ENCODE data around the gene TCL1A. TPM values are rescaled to one million over a fixed set of nuclear protein-coding genes. Genes with fewer than 3 reads are reported as not detected.

The TCL1A gene
- total RNA-seq, 4 donors from 2014 or later = 3.2 to 14.9 TPM; not detected in 2

DNA sequence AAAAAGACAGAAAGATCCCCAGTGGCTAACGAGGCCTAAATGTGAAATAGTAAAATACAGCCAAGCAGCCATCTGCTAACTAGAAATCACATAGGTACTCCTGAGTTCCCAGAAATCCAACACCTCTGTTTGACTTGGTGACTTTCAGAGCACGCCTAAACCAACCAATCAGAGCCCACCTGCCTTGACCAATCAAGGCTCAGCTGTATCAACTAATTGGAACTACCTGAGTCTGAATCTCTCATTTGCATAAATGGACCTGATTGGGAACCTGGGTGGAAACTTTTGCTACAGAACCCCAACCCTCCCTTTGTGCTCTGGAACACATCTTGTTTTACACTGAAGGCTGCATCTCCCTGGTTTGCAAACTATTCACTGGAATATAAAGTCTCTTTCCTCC lies 32.8 kb downstream of the TCL1A start:
- Histone ChIP-seq H3K27ac (no peak overlapping the region), H3K9me3 (no peaks in the 10 kb centered on the region), H3K4me3 (no peak overlapping the region), H3K4me1 (no peaks in the 10 kb centered on the region), H3K36me3 (no peaks in the 10 kb centered on the region), H3K27me3 (no peaks in the 10 kb centered on the region)
- TF ChIP-seq POLR2A (IDR thresholded peaks at IDR 0.05) = no peak
- TF ChIP-seq, protein P1, sequence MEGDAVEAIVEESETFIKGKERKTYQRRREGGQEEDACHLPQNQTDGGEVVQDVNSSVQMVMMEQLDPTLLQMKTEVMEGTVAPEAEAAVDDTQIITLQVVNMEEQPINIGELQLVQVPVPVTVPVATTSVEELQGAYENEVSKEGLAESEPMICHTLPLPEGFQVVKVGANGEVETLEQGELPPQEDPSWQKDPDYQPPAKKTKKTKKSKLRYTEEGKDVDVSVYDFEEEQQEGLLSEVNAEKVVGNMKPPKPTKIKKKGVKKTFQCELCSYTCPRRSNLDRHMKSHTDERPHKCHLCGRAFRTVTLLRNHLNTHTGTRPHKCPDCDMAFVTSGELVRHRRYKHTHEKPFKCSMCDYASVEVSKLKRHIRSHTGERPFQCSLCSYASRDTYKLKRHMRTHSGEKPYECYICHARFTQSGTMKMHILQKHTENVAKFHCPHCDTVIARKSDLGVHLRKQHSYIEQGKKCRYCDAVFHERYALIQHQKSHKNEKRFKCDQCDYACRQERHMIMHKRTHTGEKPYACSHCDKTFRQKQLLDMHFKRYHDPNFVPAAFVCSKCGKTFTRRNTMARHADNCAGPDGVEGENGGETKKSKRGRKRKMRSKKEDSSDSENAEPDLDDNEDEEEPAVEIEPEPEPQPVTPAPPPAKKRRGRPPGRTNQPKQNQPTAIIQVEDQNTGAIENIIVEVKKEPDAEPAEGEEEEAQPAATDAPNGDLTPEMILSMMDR (IDR thresholded peaks at IDR 0.05) = no peak
- DNase-seq = no peak

DNA sequence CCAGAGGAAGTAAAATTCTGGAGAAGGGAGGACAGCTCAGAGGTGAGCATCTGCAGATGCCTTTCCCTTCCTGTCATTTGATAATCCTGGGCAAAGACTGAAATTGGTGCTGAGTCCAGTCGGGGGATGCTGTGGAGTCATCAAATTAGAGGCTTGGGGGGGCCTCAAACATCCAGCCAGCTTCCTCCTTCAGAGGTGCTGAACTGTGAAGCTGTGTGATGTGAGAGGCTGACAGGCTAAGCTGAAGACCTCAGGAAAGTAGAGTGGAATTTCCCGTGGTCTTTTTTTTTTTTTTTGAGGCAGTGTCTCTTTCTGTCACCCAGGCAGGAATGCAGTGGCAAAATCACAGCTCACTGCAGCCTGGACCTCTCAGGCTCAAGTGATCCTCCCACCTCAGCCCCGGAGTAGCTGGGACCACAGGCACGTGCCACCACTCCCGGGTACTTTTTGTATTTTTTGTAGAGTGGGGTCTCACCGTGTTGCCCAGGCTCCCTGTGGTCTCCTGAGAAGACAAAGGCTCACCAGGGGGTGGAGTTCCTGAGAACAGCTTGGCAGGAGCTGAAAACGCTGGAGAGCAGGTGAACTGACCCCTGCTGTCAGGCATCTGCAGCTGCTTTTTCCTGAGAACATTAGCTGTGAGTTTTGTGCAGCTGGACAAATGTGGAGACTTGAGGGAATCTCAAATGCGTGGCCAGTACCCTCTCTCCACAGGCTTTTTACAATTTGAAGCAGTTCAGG lies 33.8 kb downstream of the TCL1A start:
- H3K4me3 ChIP-seq = no peak overlapping the region
- no peak for TF ChIP-seq POLR2A (IDR thresholded peaks at IDR 0.05)
- TF ChIP-seq, protein P1 (IDR thresholded peaks at IDR 0.05) = no peak
- H3K36me3 ChIP-seq = no peaks in the 10 kb centered on the region
- H3K27me3 ChIP-seq = no peaks in the 10 kb centered on the region
- H3K27ac ChIP-seq = no peak overlapping the region
- H3K4me1 ChIP-seq = no peaks in the 10 kb centered on the region
- no peak for DNase-seq
- no peaks in the 10 kb centered on the region for H3K9me3 ChIP-seq

DNA sequence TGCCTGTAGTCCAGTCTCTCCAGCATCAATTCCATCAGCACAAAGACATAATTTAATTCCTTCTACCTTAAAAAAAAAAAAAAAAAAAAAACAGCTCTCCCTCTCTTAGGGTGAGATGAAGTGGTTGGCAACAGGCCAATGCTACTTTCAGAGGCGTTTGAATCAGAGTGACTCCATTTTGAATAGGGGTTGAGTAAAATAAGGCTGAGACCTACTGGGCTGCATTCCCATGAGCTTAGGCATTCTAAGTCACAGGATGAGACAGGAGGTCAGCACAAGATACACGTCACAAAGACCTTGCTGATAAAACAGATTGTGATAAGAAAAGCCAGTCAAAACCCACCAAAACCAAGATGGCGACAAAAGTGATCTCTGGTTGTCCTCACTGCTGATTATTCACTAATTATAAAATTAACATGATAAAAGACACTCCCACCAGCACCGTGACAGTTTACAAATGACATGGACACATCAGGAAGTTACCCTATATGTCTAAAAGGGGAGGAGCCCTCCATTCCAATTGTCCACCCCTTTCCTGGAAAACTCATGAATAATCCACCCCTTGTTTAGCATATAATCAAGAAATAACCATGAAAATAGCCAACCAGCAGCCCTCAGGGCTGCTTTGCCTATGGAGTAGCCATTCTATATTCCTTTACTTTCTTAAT lies 34.6 kb downstream of the TCL1A start:
- no peaks in the 10 kb centered on the region for H3K27me3 ChIP-seq
- H3K4me1 ChIP-seq = no peaks in the 10 kb centered on the region
- no peak overlapping the region for H3K4me3 ChIP-seq
- DNase-seq = no peak
- H3K9me3 ChIP-seq = no peaks in the 10 kb centered on the region
- no peak overlapping the region for H3K27ac ChIP-seq
- no peak for TF ChIP-seq POLR2A (IDR thresholded peaks at IDR 0.05)
- TF ChIP-seq, protein P1 (IDR thresholded peaks at IDR 0.05) = no peak
- no peaks in the 10 kb centered on the region for H3K36me3 ChIP-seq

DNA sequence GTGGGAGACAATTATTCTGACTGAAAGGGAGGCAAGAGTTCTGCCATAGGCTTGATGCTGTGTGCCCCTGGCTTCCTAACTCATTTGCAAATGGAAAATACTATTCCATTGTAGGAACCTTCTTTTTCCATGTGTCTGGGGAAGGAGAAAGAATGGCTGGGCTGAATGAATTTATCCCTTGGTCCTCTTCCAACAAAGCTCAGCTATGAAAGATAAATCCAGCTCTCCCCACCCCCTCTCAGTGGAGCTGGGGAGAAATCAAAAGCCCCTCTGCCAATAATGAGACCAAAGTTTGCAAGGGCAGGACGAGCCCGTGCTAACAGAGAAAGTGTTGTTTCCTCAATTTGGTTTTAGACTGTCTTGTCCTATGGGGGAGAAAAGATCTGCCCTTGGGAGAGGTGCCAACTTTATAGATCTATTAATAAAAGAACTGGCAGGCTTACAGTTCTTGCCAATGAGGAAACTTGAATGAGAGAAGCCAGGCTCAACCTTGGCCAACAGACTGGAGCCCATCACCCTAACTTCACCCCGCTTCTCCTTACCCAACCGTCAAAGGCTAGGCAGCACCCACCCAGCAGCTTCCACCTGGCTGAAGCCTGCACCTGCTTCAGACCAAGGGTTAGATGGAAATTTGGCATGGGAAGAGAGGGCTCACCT lies 36.6 kb downstream of the TCL1A start:
- no peaks in the 10 kb centered on the region for H3K4me1 ChIP-seq
- DNase-seq = peak in 1 of 3 donors; percentile 23
- H3K27me3 ChIP-seq = no peaks in the 10 kb centered on the region
- no peaks in the 10 kb centered on the region for H3K9me3 ChIP-seq
- H3K27ac ChIP-seq = no peak overlapping the region
- H3K36me3 ChIP-seq = no peaks in the 10 kb centered on the region
- H3K4me3 ChIP-seq = no peak overlapping the region
- no peak for TF ChIP-seq POLR2A (IDR thresholded peaks at IDR 0.05)
- TF ChIP-seq, protein P1 (IDR thresholded peaks at IDR 0.05) = no peak

DNA sequence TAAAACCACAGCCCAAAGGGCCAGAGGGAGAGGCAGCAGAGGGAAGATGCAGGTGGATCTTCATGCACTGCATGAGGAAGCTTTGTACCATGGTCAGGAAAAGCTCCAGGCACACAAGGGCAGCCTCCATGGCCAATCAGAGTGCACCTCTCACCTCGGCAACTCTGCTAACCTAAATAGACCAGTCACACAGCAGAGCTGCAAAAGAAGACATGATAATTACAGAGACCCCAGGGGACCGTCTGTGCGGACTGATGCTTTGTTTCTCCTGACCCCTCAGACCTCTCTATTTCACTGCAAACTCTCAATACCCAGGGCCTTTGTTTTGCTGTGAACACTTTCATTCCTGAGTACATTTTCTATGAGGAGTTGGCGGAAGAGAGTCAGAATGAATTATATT lies 38.4 kb downstream of the TCL1A start:
- H3K9me3 ChIP-seq = no peaks in the 10 kb centered on the region
- no peak for DNase-seq
- H3K4me3 ChIP-seq = no peak overlapping the region
- no peaks in the 10 kb centered on the region for H3K36me3 ChIP-seq
- H3K27ac ChIP-seq = no peak overlapping the region
- H3K27me3 ChIP-seq = no peaks in the 10 kb centered on the region
- no peaks in the 10 kb centered on the region for H3K4me1 ChIP-seq
- TF ChIP-seq POLR2A (IDR thresholded peaks at IDR 0.05) = no peak

DNA sequence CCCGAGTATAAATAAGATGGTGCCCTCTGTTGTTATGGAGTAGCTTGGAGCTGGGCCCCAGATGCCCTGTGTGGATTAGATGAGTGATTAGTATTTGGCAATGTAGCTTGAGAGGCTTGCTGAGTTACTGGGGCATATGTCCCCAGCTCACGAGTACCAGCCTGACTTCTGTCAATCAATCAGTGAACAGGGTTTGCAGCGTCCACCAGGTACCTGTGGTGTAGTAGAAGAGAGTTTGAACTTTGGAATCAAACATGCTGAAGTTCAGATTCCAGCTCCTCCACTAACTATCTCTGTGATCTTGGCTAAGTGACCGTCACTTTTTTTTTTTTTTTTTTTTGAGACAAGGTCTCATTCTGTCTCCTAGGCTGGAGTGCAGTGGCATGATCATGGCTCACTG lies 39.3 kb downstream of the TCL1A start:
- H3K4me3 ChIP-seq = no peak overlapping the region
- no peaks in the 10 kb centered on the region for H3K9me3 ChIP-seq
- TF ChIP-seq POLR2A (IDR thresholded peaks at IDR 0.05) = no peak
- TF ChIP-seq, protein P1 (IDR thresholded peaks at IDR 0.05) = no peak
- no peaks in the 10 kb centered on the region for H3K4me1 ChIP-seq
- no peak overlapping the region for H3K27ac ChIP-seq
- H3K36me3 ChIP-seq = no peaks in the 10 kb centered on the region
- no peak for DNase-seq
- no peaks in the 10 kb centered on the region for H3K27me3 ChIP-seq

Measured in Peyer's patch (tissue), 4 donors.